HFFc6 (cell line): Measurements from ENCODE around the gene ELOA2. TPM values are rescaled to one million over a fixed set of nuclear protein-coding genes. Genes with fewer than 3 reads are reported as not detected.
A peak's percentile ranks its signal among the peaks of the same experiment; 100 is the strongest.

Experiments
- DNase-seq: peaks from one replicate; pipeline ENCODE4 v3.0.0-alpha.2; 2018
- H3K27ac Mint-ChIP-seq: 2 replicates; pipeline ENCODE4 v1.8.0; 2020; ENCODE audit warnings: mild to moderate bottlenecking, mixed read lengths
- H3K27me3 Mint-ChIP-seq: 2 replicates; pipeline ENCODE4 v1.8.0; 2021; ENCODE audit warnings: mild to moderate bottlenecking, moderate library complexity, mixed read lengths; ENCODE audit not compliant: insufficient read depth
- H3K36me3 Mint-ChIP-seq: 2 replicates; pipeline ENCODE4 v1.8.0; 2021; ENCODE audit warnings: low read depth, mixed read lengths
- H3K4me1 Mint-ChIP-seq: 2 replicates; pipeline ENCODE4 v1.8.0; 2020; ENCODE audit warnings: low read depth, mixed read lengths
- H3K4me3 Mint-ChIP-seq: 2 replicates; pipeline ENCODE4 v1.8.0; 2020; ENCODE audit warnings: mild to moderate bottlenecking, moderate library complexity, mixed read lengths
- H3K9me3 Mint-ChIP-seq: 2 replicates; pipeline ENCODE4 v1.8.0; 2020; ENCODE audit warnings: mild to moderate bottlenecking, mixed read lengths
- total RNA-seq, 6 experiments: library from RNA; stranded (reverse); fragmentation: NEBNext Ultra II Directional; extraction: Animal tissue kit (Norgen Biotek cat#: 25700); gene quantifications; 2 replicates in 1 of 6; 3 replicates in 5 of 6; pipeline ENCODE4 v1.2.3, GENCODE V29; 2021
- TF ChIP-seq, protein P1 (sequence below): fragments of 200-600 bp; sonication (generic); IDR thresholded peaks from 2 replicates; pipeline ENCODE4 v1.5.0; 2021; ENCODE audit warnings: antibody characterized with exemption, mild to moderate bottlenecking

Gene ELOA2
- total RNA-seq, 6 experiments from 2014 or later: not detected

DNA sequence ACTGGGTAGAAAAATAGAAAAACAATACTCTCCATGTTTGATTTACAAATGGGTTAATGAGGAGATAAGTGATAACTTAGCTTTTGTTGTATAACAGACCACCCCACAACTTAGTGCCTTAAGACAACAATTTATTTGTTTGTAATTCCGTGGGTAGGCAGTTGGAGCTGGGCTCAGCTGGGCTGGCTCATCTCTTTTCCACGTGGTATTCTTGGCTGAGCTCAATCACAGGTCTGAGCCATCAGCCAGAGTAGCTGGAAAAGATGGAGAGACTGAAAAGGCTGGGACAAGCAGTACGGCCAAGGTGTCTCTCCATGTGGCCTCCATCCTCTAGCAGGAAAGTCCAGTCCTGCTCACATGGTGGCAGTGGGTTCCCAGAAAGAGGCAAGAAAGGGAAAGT is 32.2 kb upstream of the ELOA2 start:
- no peak for DNase-seq
- Mint-ChIP-seq H3K4me3 (no peak overlapping the region), H3K4me1 (no peaks in the 10 kb centered on the region), H3K9me3 (no peaks in the 10 kb centered on the region), H3K36me3 (no peaks in the 10 kb centered on the region), H3K27me3 (peaks cover 10% of the 10 kb centered on the region; the same call in 1 of the 2 replicates), H3K27ac (no peak overlapping the region)
- TF ChIP-seq, protein P1, sequence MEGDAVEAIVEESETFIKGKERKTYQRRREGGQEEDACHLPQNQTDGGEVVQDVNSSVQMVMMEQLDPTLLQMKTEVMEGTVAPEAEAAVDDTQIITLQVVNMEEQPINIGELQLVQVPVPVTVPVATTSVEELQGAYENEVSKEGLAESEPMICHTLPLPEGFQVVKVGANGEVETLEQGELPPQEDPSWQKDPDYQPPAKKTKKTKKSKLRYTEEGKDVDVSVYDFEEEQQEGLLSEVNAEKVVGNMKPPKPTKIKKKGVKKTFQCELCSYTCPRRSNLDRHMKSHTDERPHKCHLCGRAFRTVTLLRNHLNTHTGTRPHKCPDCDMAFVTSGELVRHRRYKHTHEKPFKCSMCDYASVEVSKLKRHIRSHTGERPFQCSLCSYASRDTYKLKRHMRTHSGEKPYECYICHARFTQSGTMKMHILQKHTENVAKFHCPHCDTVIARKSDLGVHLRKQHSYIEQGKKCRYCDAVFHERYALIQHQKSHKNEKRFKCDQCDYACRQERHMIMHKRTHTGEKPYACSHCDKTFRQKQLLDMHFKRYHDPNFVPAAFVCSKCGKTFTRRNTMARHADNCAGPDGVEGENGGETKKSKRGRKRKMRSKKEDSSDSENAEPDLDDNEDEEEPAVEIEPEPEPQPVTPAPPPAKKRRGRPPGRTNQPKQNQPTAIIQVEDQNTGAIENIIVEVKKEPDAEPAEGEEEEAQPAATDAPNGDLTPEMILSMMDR: no peak

DNA sequence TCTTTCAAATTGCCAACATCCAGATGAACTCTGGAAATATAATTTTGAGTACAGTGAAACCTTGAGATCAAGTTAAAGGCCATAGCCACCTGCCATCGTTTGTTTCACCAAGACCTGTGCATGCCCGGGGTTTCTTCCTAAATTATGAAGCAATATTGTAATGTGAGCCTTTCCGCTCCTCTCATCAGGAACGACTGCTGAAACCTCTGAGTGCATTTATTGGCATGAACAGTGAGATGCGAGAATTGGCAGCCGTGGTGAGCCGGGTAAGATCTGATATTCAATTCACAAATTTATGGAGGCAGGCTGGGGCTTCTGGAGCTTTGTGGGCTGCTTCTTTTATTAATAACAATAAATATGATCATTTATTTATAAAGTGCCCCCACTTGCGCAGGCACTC is 27.7 kb upstream of the ELOA2 start:
- no peaks in the 10 kb centered on the region for H3K9me3 Mint-ChIP-seq
- H3K27me3 Mint-ChIP-seq: no peaks in the 10 kb centered on the region; the same call in 1 of the 2 replicates
- H3K36me3 Mint-ChIP-seq: no peaks in the 10 kb centered on the region
- no peak overlapping the region for H3K4me3 Mint-ChIP-seq
- no peaks in the 10 kb centered on the region for H3K4me1 Mint-ChIP-seq
- TF ChIP-seq, protein P1: no peak
- no peak for DNase-seq
- no peak overlapping the region for H3K27ac Mint-ChIP-seq

DNA sequence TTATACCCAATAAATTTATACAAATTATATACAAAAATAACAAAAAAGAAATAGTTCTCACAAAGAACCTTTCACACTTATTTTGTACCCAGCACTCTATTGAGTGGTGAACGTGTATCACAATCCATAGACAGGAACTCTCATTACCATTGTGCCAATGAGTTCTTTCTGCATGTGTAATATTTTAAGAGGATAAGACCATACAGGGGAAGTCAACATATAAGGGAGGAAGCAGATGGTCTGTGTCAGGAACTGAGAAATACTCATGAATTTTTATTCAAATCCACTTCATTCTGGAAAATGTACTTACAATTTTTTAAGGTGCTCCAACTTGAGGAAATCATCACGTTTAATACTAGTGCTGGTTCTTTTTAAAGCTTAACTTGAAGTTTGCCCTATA is 27.1 kb upstream of the ELOA2 start:
- Mint-ChIP-seq H3K4me1 (no peaks in the 10 kb centered on the region), H3K36me3 (no peaks in the 10 kb centered on the region), H3K27ac (no peak overlapping the region), H3K9me3 (no peaks in the 10 kb centered on the region), H3K4me3 (no peak overlapping the region), H3K27me3 (no peaks in the 10 kb centered on the region; the same call in 1 of the 2 replicates)
- TF ChIP-seq, protein P1: no peak
- DNase-seq: no peak

DNA sequence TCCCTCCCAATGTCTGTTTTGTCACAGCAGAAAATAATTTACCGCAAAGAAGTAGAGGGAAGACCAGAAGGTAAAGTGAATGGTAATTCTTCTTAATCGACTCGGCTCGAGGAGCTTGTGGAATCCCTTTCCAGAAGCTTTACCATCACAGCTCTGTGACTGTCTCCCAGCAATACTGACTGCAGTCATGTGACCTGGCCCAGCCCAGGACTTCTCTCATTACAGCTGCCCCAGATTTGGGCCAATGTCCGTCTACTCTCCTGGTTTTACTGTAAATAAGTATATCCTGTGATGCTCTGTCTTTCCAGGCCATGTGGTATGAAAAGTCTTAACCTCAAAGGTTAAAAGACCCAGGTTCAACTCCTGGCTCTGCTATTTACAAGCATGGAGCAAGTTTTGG is 18.9 kb upstream of the ELOA2 start:
- Mint-ChIP-seq H3K36me3 (no peaks in the 10 kb centered on the region), H3K27ac (no peak overlapping the region), H3K27me3 (peaks cover 8% of the 10 kb centered on the region), H3K4me1 (no peaks in the 10 kb centered on the region), H3K4me3 (no peak overlapping the region), H3K9me3 (no peaks in the 10 kb centered on the region)
- DNase-seq: no peak
- TF ChIP-seq, protein P1: no peak

DNA sequence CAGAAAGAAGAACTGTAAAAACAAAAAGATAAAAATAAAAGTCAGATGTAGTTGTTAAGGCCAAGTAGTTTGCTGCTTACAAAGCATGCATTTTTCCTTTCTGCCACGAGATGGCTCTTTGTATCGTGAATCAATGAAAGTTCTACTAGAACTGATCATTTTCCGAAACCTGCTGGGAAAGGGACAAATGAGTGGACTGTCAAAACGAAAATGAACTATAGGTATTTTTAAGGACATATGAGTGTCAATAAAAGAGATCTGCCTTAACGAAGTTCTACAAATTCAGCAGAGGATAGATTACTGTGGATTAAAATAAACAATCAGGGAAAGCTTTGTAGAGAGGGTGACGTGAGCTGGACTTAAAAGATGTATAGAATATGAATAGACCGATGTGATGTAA is 15.0 kb upstream of the ELOA2 start:
- Mint-ChIP-seq H3K36me3 (no peaks in the 10 kb centered on the region), H3K9me3 (no peaks in the 10 kb centered on the region), H3K27ac (no peak overlapping the region), H3K27me3 (peaks cover 20% of the 10 kb centered on the region), H3K4me3 (no peak overlapping the region), H3K4me1 (no peaks in the 10 kb centered on the region)
- TF ChIP-seq, protein P1: peak; percentile 80
- peak; percentile 47 for DNase-seq

DNA sequence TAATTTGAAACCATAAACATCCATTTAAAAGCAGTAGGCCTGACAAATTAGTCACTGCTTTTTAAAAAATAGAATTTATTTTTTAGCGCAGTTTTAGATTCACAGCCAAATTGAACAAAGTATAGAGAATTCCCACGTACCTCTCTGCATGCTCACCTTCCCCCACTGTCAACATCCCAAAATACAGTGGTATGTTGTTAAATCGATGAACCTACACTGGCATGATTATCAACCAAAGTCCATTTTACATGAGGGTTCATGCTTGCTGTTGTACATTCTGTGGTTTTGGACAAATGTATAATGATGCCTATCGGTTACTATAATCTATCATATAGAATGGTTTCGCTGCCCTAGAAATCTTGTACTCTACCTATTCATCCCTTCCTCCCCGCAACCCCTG is 5.6 kb upstream of the ELOA2 start:
- TF ChIP-seq, protein P1: no peak
- Mint-ChIP-seq H3K36me3 (no peaks in the 10 kb centered on the region; the same call in 1 of the 2 replicates), H3K9me3 (no peaks in the 10 kb centered on the region), H3K4me1 (no peaks in the 10 kb centered on the region), H3K27me3 (peaks cover 13% of the 10 kb centered on the region), H3K27ac (no peak overlapping the region), H3K4me3 (no peak overlapping the region)
- DNase-seq: no peak
